HepG2 (cell line): ENCODE results near the gene KANK3. TPM values are rescaled to one million over a fixed set of nuclear protein-coding genes. Genes with fewer than 3 reads are reported as not detected.
A peak's percentile ranks its signal among the peaks of the same experiment; 100 is the strongest.

Experiments
- CSRNP2 ChIP-seq: sonication (generic); formaldehyde crosslinking; conservative IDR thresholded peaks from 2 replicates; pipeline ENCODE4 v1.8.0; 2022; ENCODE audit warnings: low read depth, missing genetic modification reagents
- HNRNPK ChIP-seq: fragments of 200-400 bp; formaldehyde crosslinking; IDR thresholded peaks from 2 replicates; pipeline ENCODE4 v1.6.1; 2018; ENCODE audit warnings: low read length, low read depth, moderate library complexity, mild to moderate bottlenecking; ENCODE audit not compliant: poor library complexity, severe bottlenecking
- ZHX2 ChIP-seq, 2 experiments: sonication (generic) in 1 of 2; formaldehyde crosslinking in 1 of 2; IDR thresholded peaks; 2 replicates each; pipeline versions ENCODE4 v1.6.1 to v1.9.0; 2014 to 2022; ENCODE audit warnings: antibody characterized with exemption in 1 of 2, borderline replicate concordance in 1 of 2, inconsistent platforms in 1 of 2, low read depth in 1 of 2, missing genetic modification reagents in 1 of 2
- ZNF292 ChIP-seq: sonication (generic); formaldehyde crosslinking; IDR thresholded peaks from 2 replicates; pipeline ENCODE4 v1.8.1; 2022; ENCODE audit warnings: mild to moderate bottlenecking, low read depth, missing genetic modification reagents, borderline replicate concordance
- polyA plus RNA-seq, 8 experiments: library from polyadenylated mRNA; depleted of rRNA in 3 of 8; stranded (reverse) in 7 of 8; unstranded in 1 of 8; fragments of >200 nt; fragmentation: Illumina TruSeq in 4 of 8; extraction: Trizol in 4 of 8; gene quantifications; 2 replicates each; pipeline versions ENCODE4 v1.2.1 to v1.2.3, GENCODE V29; 2011 to 2016; ENCODE audit warnings: low read depth in 4 of 8, missing spikeins in 1 of 8, mixed read lengths in 1 of 8; ENCODE audit not compliant: insufficient read depth in 1 of 8
- total RNA-seq, 5 experiments: library from RNA; depleted of rRNA; stranded (reverse); fragments of >200 nt; fragmentation: Illumina TruSeq; extraction: Trizol; gene quantifications; 2 replicates each; pipeline ENCODE4 v1.2.3, GENCODE V29; 2016; ENCODE audit warnings: low read depth in 1 of 5

The KANK3 gene
- total and polyA plus RNA-seq, 2 of the 13 experiments (the other 11 are each of a cell fraction or from before 2014, with no cell fraction given) = 0.15 to 0.20 TPM

- TF ChIP-seq CSRNP2 (CRISPR knock-in tag) (no peak), HNRNPK (no peak), ZHX2 (IDR thresholded peaks at IDR 0.05; ENCODE audit: low read depth) (peak; percentile 47; the same call in 1 of the 2 replicates), ZHX2 (CRISPR knock-in tag; IDR thresholded peaks at IDR 0.05; ENCODE audit: borderline replicate concordance) (no peak), ZNF292 (CRISPR knock-in tag) (no peak)
These were observed 19.1 kb upstream of the KANK3 start (continued) for GRCh38 chr19:8361921-8362793.
